ENCODE results near the gene LRRC37A2.
"Not testable (repeated sequence)": the region's sequence is repeated elsewhere in the genome, so short reads cannot be mapped to it uniquely, and the experiment has no call there.

Gene LRRC37A2

GRCh38 chr17:46512168-46512567 lies at the start of gene LRRC37A2:
Gene LRRC37A2 (plus strand): TSS chr17:46512468. CDS start chr17:46512713, 245 bp downstream.
- DNase-seq (ENCODE audit: low read depth in 2 of 3, low spot score in 1 of 3) = not testable (repeated sequence)

- DNase-seq (ENCODE audit: low read depth in 2 of 3, low spot score in 1 of 3) = not testable (repeated sequence)
Measured at GRCh38 chr17:46467618-46468017, 44.6 kb upstream of the LRRC37A2 start.

- DNase-seq (ENCODE audit: low read depth in 2 of 3, low spot score in 1 of 3) = not testable (repeated sequence)
Measured at GRCh38 chr17:46474489-46474888, 37.8 kb upstream of the LRRC37A2 start.

GRCh38 chr17:46475583-46475982 lies 36.7 kb upstream of the LRRC37A2 start:
- not testable (repeated sequence) for DNase-seq (ENCODE audit: low read depth in 2 of 3, low spot score in 1 of 3)

GRCh38 chr17:46478823-46479222 lies 33.4 kb upstream of the LRRC37A2 start:
- DNase-seq (ENCODE audit: low read depth in 2 of 3, low spot score in 1 of 3) = not testable (repeated sequence)

- not testable (repeated sequence) for DNase-seq (ENCODE audit: low read depth in 2 of 3, low spot score in 1 of 3)
Measured at GRCh38 chr17:46481310-46481709, 31.0 kb upstream of the LRRC37A2 start.

GRCh38 chr17:46492021-46492420 lies 20.2 kb upstream of the LRRC37A2 start:
- DNase-seq (ENCODE audit: low read depth in 2 of 3, low spot score in 1 of 3) = not testable (repeated sequence)

GRCh38 chr17:46499437-46500139 lies 12.7 kb upstream of the LRRC37A2 start:
- DNase-seq (ENCODE audit: low read depth in 2 of 3, low spot score in 1 of 3) = not testable (repeated sequence)

- DNase-seq (ENCODE audit: low read depth in 2 of 3, low spot score in 1 of 3) = not testable (repeated sequence)
Measured at GRCh38 chr17:46505896-46506295, 6.4 kb upstream of the LRRC37A2 start.

- DNase-seq (ENCODE audit: low read depth in 2 of 3, low spot score in 1 of 3) = not testable (repeated sequence)
Measured at GRCh38 chr17:46534716-46535115, 22.4 kb downstream of the LRRC37A2 start.

GRCh38 chr17:46548607-46549006 lies 36.3 kb downstream of the LRRC37A2 start:
- not testable (repeated sequence) for DNase-seq (ENCODE audit: low read depth in 2 of 3, low spot score in 1 of 3)

- not testable (repeated sequence) for DNase-seq (ENCODE audit: low read depth in 2 of 3, low spot score in 1 of 3)
Measured at GRCh38 chr17:46559155-46559554, 46.9 kb downstream of the LRRC37A2 start.

GRCh38 chr17:46560048-46560447 lies 47.8 kb downstream of the LRRC37A2 start:
- DNase-seq (ENCODE audit: low read depth in 2 of 3, low spot score in 1 of 3) = not testable (repeated sequence)

- not testable (repeated sequence) for DNase-seq (ENCODE audit: low read depth in 2 of 3, low spot score in 1 of 3)
Measured at GRCh38 chr17:46566284-46566683, 54.0 kb downstream of the LRRC37A2 start.

GRCh38 chr17:46566980-46567379 lies 54.7 kb downstream of the LRRC37A2 start:
- DNase-seq (ENCODE audit: low read depth in 2 of 3, low spot score in 1 of 3) = not testable (repeated sequence)

GRCh38 chr17:46571796-46572195 lies 59.5 kb downstream of the LRRC37A2 start:
- not testable (repeated sequence) for DNase-seq (ENCODE audit: low read depth in 2 of 3, low spot score in 1 of 3)

GRCh38 chr17:46579083-46580075 lies 67.1 kb downstream of the LRRC37A2 start, which contains the start of gene ARL17A:
Gene ARL17A (minus strand): TSS chr17:46579691. CDS start chr17:46576322, 3,369 bp downstream.
- peak; percentile 55 to 75 (median 65) for DNase-seq (ENCODE audit: low read depth in 2 of 3, low spot score in 1 of 3)

- not testable (repeated sequence) for DNase-seq (ENCODE audit: low read depth in 2 of 3, low spot score in 1 of 3)
Measured at GRCh38 chr17:46580082-46580481, 67.8 kb downstream of the LRRC37A2 start.

- not testable (repeated sequence) for DNase-seq (ENCODE audit: low read depth in 2 of 3, low spot score in 1 of 3)
Measured at GRCh38 chr17:46585444-46585843, 73.2 kb downstream of the LRRC37A2 start.

- not testable (repeated sequence) for DNase-seq (ENCODE audit: low read depth in 2 of 3, low spot score in 1 of 3)
Measured at GRCh38 chr17:46590157-46591146, 78.2 kb downstream of the LRRC37A2 start, which contains the start of gene NSF. Gene NSF (plus strand): TSS chr17:46590669. CDS start chr17:46590776, 107 bp downstream.

Measured in stimulated activated CD4-positive, alpha-beta T cell treated with anti-CD3 and anti-CD28 coated beads, Interleukin-12 subunit alpha, Interleukin-12 subunit beta, amount 100 ng/mL, for 48 hours (primary cell).